Measurements from ENCODE around the gene CAMSAP3. TPM values are rescaled to one million over a fixed set of nuclear protein-coding genes. Genes with fewer than 3 reads are reported as not detected.

Gene CAMSAP3
- total RNA-seq, 4 donors from 2014 or later, result 9.0 to 25.4 (median 14.2) TPM

GRCh38 chr19:7611541-7612279, 16.0 kb downstream of the CAMSAP3 start:
- intact Hi-C loops (cut with DNase I), result no loop called here

GRCh38 chr19:7612282-7613274, 16.9 kb downstream of the CAMSAP3 start:
- no peaks in the 10 kb centered on the region for H3K9me3 ChIP-seq
- no peak overlapping the region for H3K4me3 ChIP-seq (replicated peaks in 1 of 3)
- peaks cover 0 to 8% of the 10 kb centered on the region in 2 donors for H3K36me3 ChIP-seq
- 95 to 96% methylated on average over 23 to 51 of the region's 81 CpGs for WGBS, 2 donors
- TF ChIP-seq, protein P1, sequence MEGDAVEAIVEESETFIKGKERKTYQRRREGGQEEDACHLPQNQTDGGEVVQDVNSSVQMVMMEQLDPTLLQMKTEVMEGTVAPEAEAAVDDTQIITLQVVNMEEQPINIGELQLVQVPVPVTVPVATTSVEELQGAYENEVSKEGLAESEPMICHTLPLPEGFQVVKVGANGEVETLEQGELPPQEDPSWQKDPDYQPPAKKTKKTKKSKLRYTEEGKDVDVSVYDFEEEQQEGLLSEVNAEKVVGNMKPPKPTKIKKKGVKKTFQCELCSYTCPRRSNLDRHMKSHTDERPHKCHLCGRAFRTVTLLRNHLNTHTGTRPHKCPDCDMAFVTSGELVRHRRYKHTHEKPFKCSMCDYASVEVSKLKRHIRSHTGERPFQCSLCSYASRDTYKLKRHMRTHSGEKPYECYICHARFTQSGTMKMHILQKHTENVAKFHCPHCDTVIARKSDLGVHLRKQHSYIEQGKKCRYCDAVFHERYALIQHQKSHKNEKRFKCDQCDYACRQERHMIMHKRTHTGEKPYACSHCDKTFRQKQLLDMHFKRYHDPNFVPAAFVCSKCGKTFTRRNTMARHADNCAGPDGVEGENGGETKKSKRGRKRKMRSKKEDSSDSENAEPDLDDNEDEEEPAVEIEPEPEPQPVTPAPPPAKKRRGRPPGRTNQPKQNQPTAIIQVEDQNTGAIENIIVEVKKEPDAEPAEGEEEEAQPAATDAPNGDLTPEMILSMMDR (IDR thresholded peaks at IDR 0.05), result no peak
- TF ChIP-seq POLR2A (IDR thresholded peaks at IDR 0.05), result no peak
- H3K27me3 ChIP-seq, result no peaks in the 10 kb centered on the region
- intact Hi-C loops (cut with DNase I), result no loop called here
- DNase-seq, result no peak
- no peak overlapping the region for H3K27ac ChIP-seq
- peaks cover 6 to 7% of the 10 kb centered on the region in 2 donors for H3K4me1 ChIP-seq

More at GRCh38 chr19:7611541-7612279, 16.0 kb downstream of the CAMSAP3 start:
- H3K27ac ChIP-seq, result no peak overlapping the region
- H3K4me3 ChIP-seq (replicated peaks in 1 of 3), result no peak overlapping the region
- H3K4me1 ChIP-seq, result peaks cover 4 to 6% of the 10 kb centered on the region in 2 donors
- WGBS, 2 donors, result 94 to 96% methylated on average over 12 to 21 of the region's 41 CpGs
- DNase-seq, result no peak
- H3K9me3 ChIP-seq, result no peaks in the 10 kb centered on the region
- TF ChIP-seq, protein P1 (IDR thresholded peaks at IDR 0.05), result no peak
- no peak for TF ChIP-seq POLR2A (IDR thresholded peaks at IDR 0.05)
- H3K27me3 ChIP-seq, result no peaks in the 10 kb centered on the region
- peaks cover 0 to 5% of the 10 kb centered on the region in 2 donors for H3K36me3 ChIP-seq

DNA sequence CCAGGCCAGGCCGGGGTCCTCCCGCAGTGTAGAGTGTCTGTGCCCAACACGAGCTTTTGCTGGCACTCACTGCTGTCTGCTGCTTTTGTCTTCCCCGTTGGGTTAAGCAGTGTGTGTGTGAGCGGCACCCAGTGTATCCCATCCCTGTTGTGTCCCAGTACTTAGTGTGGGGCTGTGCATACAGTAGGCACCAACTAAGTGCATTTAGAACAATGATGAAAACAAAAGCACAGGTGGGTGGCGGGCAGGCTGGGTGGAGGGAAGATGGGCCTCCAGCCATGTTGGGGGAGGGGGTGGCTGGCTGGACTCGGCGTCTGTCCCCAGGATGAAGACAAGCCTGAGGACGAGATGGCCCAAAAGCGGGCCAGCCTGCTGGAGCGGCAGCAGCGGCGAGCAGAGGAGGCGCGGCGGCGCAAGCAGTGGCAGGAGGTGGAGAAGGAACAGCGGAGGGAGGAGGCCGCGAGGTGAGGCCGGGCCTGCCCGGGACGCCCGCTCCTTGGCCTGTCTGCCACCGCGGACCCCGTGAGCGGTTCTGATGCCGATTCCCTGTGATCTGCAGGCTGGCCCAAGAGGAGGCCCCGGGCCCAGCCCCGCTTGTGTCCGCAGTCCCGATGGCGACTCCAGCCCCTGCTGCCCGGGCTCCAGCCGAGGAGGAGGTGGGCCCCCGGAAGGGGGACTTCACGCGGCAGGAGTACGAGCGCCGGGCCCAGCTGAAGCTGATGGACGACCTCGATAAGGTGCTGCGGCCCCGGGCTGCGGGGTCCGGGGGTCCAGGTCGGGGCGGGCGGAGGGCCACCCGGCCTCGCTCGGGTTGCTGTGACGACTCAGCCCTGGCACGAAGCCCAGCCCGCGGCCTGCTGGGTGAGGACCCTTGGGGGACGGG, 19.4 kb downstream of the CAMSAP3 start:
- 89 to 93% methylated on average over 24 to 31 of the region's 59 CpGs for WGBS, 2 donors
- TF ChIP-seq, protein P1 (IDR thresholded peaks at IDR 0.05), result no peak
- TF ChIP-seq POLR2A (IDR thresholded peaks at IDR 0.05), result no peak
- H3K27ac ChIP-seq, result no peak overlapping the region
- no peaks in the 10 kb centered on the region for H3K9me3 ChIP-seq
- H3K4me3 ChIP-seq (replicated peaks in 1 of 3), result no peak overlapping the region
- DNase-seq, result no peak
- peaks cover 23 to 26% of the 10 kb centered on the region in 2 donors for H3K4me1 ChIP-seq
- H3K27me3 ChIP-seq, result no peaks in the 10 kb centered on the region
- peaks cover 3 to 15% of the 10 kb centered on the region in 2 donors for H3K36me3 ChIP-seq
- intact Hi-C loops (cut with DNase I), result no loop called here

- peak overlapping the region in 1 of 3 donors; percentile 91 for H3K27ac ChIP-seq
- no peaks in the 10 kb centered on the region for H3K9me3 ChIP-seq
- H3K36me3 ChIP-seq, result peaks cover 24 to 29% of the 10 kb centered on the region in 2 donors
- peaks cover 24 to 29% of the 10 kb centered on the region in 2 donors for H3K4me1 ChIP-seq
- H3K4me3 ChIP-seq (replicated peaks in 1 of 3), result no peak overlapping the region
- no peak for TF ChIP-seq POLR2A (IDR thresholded peaks at IDR 0.05)
- TF ChIP-seq, protein P1 (IDR thresholded peaks at IDR 0.05), result no peak
- H3K27me3 ChIP-seq, result no peaks in the 10 kb centered on the region
- WGBS, 2 donors, result 93 to 100% methylated on average over 8 to 11 of the region's 12 CpGs
- DNase-seq, result no peak
- intact Hi-C loops (cut with DNase I), result no loop called here
These were observed 21.5 kb downstream of the CAMSAP3 start for GRCh38 chr19:7617172-7617571.
